Stimulated activated CD8-positive, alpha-beta memory T cell treated with anti-CD3 and anti-CD28 coated beads, Interleukin-15, amount 100 ng/mL, for 48 hours (primary cell): ENCODE measurements around the gene CHST3.

ENCODE experiments used
- DNase-seq, 2 donors: peaks; one replicate each; pipeline ENCODE4 v3.0.0-alpha.2; 2020; ENCODE audit warnings: low read depth in 2 of 2

The CHST3 gene

DNA sequence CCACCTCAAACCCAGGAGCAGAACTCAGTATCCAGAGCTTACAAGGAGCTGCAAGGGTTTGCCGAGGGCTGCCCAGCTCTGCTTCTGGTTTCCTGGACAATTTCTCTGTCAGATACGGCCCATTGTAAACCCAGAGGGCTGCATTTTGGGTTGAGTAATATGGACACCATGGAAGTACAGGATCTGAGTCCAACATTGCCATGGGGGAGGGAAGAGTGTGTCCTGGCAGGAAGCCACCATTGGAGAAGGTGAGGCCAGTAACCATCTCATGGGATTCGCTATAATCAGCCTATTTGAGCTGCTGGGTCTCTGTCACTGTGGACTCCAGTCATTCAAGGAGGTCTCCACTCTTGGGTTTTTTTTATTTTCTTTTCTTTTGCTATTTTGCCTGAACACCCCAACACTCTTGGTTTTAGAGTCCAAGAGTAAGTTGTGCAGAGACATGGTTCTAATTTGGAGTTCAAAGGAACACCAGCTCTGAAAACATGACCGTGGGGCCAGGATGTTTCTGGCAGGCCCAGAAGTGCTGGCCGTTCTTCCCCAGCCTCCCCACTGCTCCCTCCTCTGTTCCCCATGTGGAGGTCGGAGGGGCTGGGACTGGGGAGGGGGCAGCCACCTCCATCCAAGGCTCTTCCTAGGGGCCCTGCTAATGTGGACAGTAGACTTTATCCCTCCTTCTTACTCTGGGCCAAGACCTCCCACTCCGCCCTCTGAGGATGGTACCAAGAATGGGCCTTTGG, 46.2 kb downstream of the CHST3 start:
- DNase-seq = no peak

DNA sequence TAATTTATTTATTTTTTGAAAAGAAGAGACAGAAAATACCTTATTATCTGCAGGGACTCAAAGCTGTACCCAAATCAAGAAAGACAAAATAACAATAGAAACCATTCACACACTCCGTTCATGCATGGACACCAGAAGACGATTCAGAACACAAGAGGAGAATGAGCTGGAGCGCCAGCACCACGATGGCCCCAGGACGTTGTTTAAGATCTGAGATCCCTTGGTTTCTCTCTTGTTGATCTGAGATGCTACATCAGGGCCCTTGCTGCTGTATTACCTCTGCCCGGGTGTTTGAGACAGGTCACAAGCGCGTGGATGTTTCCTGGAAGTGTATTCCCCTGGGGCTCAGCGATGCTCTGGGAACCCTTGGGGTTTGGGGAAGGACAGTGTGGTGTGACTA, 46.8 kb downstream of the CHST3 start:
- DNase-seq = no peak

DNA sequence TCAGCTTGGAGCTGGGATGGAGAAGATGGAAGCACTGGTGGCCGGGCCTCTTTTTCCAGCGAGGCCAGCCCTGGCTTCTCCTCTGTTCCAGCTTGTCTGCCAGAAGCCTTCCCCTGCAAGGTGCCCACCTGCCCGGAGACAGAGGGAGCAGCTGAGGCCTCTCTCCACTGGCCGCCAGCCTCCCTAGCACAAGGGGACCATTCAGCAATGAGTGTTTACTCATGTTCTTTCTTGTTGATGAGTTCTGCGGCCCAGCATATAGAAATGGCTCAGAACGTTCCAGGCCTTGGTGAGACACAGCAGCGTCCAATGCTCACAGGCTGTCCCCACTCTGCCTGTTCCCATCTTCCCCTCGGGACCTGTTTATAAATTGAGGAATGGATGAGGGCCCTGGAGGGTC, 47.3 kb downstream of the CHST3 start:
- DNase-seq = no peak

DNA sequence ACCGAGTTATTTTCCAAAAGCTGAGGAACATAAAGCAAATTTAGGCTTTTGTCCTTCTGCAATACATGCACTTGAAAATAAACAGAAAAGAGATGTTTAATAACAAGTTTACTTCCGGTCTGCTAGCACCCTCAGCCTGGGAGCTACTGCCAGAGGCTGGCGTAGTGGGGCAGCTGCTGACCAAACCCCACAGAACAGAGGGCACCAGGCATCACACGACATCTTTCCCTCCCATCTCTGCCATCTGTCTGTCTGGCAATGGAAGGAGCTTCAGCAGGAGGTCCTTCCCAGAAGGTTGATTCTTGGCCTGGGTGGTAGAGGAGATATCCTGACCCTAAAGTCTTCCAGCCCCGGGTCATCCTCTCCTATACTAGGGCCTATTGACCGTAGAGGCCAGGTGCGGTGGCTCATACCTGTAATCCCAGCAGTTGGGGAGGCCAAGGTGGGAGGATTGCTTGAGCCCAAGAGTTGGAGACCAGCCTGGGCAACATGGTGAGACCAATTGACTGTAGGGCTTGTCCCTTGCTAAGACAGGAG, 47.8 kb downstream of the CHST3 start:
- DNase-seq = no peak

- DNase-seq = no peak
These were observed 48.6 kb downstream of the CHST3 start for GRCh38 chr10:72012796-72013195.

DNA sequence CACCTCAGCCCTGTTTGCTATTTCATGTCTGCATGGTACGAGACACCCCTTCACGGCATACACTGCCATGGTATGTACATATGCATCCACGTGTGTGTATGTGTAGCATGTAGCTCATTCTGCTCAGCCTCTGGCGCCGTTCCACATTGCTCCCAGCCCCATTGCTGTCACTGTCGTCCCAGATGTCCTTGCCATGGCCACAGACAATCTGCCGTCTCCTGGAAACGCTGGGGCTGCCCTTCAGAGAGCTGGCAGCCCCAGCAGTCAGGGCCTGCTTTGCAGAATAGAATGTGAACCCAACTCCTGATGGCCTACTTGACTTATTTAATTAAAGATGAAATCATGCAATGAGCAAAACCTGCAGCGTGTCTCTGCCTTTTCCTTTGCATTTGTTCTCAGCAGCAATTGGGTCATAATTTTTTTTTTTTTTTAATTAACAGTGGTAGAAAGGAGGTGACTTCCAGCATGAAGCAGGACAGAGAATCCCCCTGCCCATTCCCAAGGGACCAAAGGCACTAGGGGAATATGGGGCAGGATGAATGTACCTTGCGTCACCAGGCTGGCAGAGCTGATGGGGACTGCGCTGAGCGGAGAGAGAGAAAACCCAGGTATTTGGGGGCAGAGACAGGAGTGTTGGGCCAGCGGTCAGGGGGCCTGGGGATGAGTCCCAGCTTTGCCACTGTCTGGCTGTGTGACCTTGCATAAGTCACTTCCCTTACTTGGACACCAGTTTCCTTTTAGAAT, 49.2 kb downstream of the CHST3 start:
- no peak for DNase-seq

DNA sequence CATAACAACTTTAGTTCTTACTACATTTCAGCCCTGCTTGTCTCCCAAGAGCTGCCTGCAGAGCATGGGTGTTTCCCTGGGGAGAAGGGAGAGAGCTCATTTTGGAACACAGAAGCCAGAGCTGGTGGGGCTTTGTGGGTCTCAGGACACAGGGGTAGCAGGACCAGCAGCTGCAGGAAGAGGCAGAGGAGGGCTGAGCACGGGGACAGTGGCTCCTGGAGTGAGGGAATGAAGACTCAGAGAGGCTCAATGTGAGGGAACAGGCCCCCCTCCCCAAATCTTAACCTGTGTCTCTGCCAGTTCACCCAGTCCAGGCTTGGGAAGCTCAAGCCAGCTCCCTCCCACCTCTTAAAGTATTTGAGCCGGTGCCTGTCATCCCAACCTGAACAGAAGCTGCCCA, 50.0 kb downstream of the CHST3 start:
- no peak for DNase-seq

DNA sequence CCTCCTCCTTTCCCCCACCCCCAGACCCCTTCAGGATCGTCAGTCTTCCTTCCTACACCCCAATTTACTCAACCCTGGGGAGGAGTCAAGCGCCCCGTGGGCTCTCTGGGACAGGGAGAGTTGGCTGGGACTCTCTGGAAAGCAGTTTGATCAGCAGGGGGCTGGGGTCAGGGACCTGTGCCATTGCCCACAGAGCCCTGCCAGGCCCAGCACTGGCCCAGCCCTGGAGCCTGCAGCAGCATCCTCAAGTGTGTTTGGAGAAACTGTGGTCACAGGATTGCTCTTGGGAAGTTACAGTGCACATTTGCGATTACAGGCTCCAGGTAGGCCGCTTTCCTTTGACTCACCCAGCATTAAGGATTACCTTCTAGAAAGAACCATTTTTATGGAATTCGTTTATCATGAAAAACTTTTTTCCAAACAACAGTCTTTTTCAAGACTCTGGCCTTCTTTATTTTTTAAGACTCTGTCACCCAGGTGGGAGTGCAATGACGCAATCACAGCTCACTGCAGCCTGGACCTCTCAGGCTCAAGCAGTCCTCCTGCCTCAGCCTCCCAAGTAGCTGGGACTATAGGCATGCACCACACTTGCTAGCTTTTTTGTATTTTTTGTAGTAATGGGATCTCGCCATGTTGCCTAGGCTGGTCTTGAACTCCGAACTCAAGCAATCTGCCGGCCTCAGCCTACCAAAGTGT, 50.7 kb downstream of the CHST3 start:
- DNase-seq = no peak

DNA sequence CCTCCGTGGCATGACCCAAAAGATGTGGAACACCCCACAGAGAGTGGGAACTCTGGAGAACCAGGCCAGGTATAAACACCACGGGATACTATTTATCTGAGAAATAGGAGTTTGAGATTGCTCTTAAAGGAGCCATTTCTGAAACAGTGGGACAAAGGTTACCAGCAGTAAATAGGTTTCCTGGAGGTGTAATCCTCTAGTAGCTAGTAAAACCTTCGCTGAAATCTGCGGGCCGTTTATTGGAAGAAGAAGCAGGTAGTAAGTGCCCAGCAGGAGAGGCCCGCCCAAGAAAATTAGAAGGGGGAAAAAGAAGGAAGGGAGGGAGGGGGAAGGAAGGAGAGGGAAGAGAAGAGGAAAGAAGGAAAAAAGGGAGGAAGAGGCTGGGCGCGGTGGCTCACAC, 51.6 kb downstream of the CHST3 start:
- DNase-seq = no peak

DNA sequence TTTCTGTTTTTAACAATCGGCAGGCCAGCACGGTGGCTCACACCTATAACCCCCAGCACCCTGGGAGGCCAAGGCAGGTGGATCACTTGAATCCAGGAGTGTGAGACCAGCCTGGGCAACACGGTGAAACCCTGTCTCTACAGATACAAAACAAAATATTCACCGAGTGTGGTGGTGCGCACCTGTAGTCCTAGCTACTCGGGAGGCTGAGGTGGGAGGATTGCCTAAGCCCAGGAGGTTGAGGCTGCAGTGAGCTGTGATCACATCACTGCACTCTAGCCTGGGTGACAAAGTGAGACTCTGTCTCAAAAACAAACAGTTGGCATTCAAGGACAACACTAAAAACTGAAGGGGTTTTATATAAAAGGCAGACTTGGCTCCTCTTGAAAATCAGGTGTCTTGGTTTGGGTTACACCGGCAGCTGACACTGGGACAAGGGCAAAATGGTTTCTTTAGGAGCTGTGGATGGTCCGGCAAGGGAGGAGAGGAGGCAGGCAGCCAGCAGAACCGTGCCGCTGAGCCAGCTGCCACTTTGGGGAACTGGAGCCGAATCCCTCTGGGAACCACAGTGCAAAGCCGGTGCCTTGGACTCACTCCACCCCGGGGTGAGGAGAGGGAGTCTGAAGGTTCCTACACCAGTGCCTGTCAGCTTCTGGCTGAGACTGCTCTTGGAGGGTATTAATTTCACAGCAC, 52.6 kb downstream of the CHST3 start:
- no peak for DNase-seq

DNA sequence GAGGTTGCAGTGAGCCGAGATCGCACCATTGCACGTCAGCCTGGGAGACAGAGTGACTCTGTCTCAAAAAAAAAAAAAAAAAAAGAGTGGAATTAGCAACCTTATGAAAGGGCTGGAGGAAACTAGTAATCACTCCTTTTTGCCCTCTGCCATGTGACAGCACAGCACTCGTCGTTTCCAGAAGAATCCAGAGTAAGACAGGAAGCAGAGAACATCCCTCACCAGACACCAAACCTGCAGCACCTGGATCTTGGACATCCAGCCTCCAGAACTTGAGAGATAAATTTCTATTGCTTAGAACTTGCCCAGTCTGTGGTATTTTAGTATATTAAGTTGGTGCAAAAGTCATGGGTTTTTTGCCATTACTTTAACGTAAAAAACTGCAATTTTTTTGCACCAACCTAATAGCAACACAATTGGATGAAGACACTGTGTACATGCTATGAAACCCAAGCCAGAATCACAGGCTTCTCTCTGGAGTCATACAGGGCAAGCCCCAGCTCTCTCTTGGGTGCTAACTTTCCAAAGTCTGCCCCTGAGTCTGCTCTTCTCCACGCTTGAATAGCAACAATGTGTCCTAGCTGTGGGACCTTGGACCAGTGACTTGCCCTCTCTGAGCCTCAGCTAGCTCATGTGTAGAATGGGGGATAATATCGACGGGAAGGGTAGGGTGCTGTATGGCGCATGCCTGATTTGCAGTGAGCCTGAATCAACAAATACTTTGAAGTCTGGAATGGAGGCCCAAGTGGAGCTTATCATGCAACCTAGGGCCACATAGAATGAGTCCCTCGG, 55.1 kb downstream of the CHST3 start:
- no peak for DNase-seq

- DNase-seq = no peak
These were observed 57.0 kb downstream of the CHST3 start for GRCh38 chr10:72020914-72021809.

DNA sequence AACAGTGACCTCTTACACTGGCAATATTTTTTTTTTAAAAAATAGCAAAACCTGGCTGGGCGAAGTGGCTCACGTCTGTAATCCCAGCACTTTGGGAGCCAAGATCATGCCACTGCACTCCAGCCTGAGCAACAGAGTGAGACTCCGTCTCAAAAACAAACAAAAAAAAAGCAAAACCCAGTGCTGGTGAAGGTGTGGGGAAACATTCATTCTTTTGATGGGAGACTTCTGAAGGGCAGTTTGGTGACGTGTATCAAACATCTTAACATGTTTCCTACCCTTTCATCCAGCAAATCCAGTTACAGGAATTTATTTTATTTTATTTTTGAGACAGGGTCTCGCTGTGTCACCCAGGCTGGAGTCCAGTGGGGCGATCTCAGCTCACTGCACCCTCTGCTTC, 58.0 kb downstream of the CHST3 start:
- no peak for DNase-seq

DNA sequence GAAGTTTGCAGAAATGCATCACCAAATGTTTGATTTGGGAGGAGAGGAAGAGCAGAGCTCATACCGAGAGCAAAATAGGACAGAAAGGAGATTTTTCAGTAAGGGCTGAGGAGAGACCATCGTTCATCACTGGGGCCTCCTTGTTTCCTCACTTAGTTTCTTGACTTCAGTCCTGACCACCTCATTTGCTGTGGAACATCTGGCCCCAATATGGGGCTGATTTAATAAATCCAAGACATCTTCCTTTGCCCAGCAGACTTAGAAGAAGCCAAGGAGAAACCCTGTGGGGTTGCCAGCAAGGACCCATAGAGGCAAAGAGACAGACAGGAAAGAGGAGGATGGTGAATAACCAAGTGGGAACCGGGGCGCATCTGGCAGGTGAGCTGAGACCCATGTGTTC, 60.4 kb downstream of the CHST3 start:
- DNase-seq = no peak

DNA sequence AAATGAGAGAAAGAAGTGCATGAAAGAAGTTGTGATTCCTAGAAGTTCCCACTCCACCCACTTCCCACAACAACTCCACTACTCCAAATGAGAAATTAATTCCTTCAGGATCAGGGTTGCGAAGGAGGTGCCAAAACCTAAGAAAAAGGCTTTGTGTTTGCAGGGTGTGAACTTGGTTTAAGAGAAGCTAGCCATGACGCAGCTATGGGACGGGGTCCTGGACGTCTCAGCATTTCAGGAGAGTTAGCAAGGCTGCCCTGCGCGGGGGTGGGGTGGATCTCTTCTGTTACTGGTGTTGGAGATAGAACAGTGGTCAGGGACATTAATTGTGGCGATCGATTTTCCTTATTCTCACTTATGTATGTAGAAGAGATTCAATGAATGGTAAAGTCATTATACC, 61.2 kb downstream of the CHST3 start:
- DNase-seq = no peak

DNA sequence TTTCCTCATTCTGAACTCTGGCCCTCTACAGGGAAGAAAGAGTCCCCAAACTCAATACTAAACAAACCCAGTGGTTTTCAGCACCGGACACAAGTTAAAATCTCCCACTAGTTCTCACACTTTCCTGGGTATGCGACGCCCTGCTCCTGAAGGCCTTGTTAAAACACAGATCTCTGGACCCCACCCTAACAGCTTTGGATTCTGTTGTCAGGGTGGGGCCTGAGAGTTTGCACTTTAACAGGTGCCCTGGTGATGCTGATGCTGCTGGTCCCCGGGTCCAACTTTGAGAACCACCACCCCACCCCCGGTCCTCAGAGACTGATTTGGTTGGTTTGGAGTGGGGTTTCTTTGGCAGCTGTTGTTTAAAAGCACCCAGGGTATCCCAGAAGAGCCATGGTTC, 61.6 kb downstream of the CHST3 start:
- no peak for DNase-seq

GRCh38 chr10:72026278-72027111, 62.3 kb downstream of the CHST3 start:
- no peak for DNase-seq

DNA sequence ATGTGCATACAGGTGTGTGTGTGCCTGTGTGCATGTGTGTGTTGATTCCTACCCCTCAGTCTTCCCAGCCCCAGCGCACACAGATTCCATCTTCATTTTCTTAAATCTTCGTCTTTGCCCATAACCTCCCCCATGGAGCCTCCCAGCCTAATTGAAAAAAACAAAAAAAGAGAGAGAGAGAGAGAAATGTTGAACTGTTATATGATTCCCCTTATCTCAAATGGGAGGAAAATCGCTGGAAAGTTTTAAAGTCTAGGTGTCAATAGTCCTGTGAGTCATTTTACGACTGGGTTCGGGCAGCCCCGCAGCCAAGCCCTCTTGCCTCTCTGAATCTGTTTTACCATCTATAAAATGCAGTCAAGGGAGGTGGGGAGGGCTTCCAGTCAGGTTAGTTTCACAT, 63.3 kb downstream of the CHST3 start:
- no peak for DNase-seq

GRCh38 chr10:72029414-72029813, 65.2 kb downstream of the CHST3 start:
- DNase-seq = no peak
